ENCODE data around the gene SNRPB2. TPM values are rescaled to one million over a fixed set of nuclear protein-coding genes. Genes with fewer than 3 reads are reported as not detected.

SNRPB2 gene
- total and polyA plus RNA-seq, 12 donors: 20.5 to 94.9 (median 40.9) TPM

DNA sequence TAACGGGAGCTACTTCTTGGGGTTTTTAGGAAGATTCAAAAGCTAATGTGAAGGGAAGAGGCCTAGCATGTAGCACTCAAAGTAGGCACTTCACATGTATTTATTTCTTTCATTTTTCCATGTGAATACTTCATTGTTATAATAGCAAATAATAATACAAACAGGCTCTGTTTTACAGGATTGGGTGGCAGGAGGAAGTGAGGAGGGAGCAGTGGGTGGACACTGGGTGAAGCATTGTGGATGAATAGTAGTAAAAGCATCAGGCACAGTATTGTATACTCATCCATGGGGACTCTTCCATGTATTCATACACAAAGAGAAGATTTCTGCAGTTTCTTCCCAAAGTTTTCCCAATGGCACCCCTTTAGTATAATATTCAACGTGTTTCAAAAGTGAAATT lies 38.4 kb upstream of the SNRPB2 start:
- Histone ChIP-seq H3K36me3 (replicated peaks in 1 of 2) (no peaks in the 10 kb centered on the region), H3K27me3 (no peaks in the 10 kb centered on the region), H3K4me1 (replicated peaks in 1 of 2) (no peaks in the 10 kb centered on the region), H3K9me3 (replicated peaks in 1 of 3) (no peaks in the 10 kb centered on the region), H3K27ac (no peak overlapping the region), H3K4me3 (no peak overlapping the region)
- TF ChIP-seq, protein P1, sequence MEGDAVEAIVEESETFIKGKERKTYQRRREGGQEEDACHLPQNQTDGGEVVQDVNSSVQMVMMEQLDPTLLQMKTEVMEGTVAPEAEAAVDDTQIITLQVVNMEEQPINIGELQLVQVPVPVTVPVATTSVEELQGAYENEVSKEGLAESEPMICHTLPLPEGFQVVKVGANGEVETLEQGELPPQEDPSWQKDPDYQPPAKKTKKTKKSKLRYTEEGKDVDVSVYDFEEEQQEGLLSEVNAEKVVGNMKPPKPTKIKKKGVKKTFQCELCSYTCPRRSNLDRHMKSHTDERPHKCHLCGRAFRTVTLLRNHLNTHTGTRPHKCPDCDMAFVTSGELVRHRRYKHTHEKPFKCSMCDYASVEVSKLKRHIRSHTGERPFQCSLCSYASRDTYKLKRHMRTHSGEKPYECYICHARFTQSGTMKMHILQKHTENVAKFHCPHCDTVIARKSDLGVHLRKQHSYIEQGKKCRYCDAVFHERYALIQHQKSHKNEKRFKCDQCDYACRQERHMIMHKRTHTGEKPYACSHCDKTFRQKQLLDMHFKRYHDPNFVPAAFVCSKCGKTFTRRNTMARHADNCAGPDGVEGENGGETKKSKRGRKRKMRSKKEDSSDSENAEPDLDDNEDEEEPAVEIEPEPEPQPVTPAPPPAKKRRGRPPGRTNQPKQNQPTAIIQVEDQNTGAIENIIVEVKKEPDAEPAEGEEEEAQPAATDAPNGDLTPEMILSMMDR (IDR thresholded peaks at IDR 0.05): no peak
- no peak for TF ChIP-seq POLR2A (IDR thresholded peaks at IDR 0.05)
- intact Hi-C loops (cut with DNase I): no loop called here
- no peak for DNase-seq
- 60 to 71% (median 69%) methylated on average over 2 of the region's 2 CpGs for WGBS, 4 donors

DNA sequence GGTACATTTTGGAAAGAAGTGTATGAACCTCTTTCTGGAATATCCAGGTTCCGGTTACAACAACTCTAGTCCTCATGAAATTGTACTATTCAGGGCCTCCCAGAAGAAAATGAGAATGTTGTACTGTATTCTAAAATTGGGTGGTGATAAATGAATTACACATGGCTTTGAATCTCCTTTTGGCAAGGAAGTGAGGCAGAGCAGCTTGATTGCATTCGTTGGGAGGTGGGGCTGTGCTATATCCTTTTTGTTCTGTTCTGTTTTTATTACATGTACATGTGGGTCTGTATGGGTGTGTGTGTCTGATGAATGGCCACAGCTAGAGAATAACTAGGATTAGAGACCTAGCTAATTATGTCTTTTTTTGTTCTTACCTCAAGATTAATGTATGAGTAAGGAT lies 37.8 kb upstream of the SNRPB2 start:
- H3K4me1 ChIP-seq (replicated peaks in 1 of 2): no peaks in the 10 kb centered on the region
- H3K4me3 ChIP-seq: no peak overlapping the region
- H3K36me3 ChIP-seq (replicated peaks in 1 of 2): no peaks in the 10 kb centered on the region
- no peaks in the 10 kb centered on the region for H3K9me3 ChIP-seq (replicated peaks in 1 of 3)
- H3K27ac ChIP-seq: no peak overlapping the region
- WGBS, 4 donors: 52 to 65% (median 63%) methylated on average over 2 of the region's 2 CpGs
- intact Hi-C loops (cut with DNase I): no loop called here
- no peaks in the 10 kb centered on the region for H3K27me3 ChIP-seq
- TF ChIP-seq POLR2A (IDR thresholded peaks at IDR 0.05): no peak
- no peak for DNase-seq

DNA sequence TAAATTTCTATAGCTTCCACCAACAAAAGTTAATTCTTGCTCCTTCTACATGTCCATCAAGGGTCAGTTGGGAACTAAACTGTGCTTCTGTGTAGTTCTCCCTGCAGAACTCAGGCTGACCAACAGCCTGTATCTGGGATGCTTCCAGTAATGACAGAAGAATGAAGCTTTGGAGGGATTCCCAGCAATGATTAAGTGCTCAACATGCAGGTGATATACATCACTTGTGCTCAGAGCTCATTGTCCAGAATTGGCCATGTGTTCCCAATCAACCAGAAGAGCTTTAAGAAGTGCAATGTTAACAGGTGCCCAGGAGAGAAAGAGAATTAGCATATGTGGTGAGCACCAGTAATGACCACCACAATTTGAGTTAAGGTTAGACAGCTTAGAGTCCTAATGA lies 37.4 kb upstream of the SNRPB2 start:
- Histone ChIP-seq H3K27ac (no peak overlapping the region), H3K27me3 (no peaks in the 10 kb centered on the region), H3K4me3 (no peak overlapping the region), H3K9me3 (replicated peaks in 1 of 3) (no peaks in the 10 kb centered on the region), H3K4me1 (replicated peaks in 1 of 2) (no peaks in the 10 kb centered on the region), H3K36me3 (replicated peaks in 1 of 2) (no peaks in the 10 kb centered on the region)
- TF ChIP-seq, protein P1 (IDR thresholded peaks at IDR 0.05): no peak
- TF ChIP-seq POLR2A (IDR thresholded peaks at IDR 0.05): no peak
- intact Hi-C loops (cut with DNase I): no loop called here
- DNase-seq: no peak

DNA sequence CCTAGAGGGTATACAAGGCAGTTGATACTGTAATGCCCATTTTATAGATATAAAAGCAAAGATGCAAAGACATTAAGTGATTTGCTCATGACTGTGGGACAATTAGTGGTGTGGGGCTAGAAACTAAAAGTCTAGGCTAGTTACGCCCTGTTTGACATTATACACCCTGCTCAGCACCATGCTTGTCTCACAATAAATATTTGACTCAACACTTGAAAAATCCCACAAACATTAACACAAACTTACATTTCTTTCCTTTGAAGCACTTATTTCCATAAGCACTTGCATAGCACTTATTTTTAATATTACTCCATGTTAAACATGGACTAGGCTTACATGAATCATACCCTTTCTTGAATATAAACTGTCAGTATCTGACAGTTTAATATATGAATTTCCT lies 36.5 kb upstream of the SNRPB2 start:
- no peak overlapping the region for H3K27ac ChIP-seq
- no peak overlapping the region for H3K4me3 ChIP-seq
- H3K9me3 ChIP-seq (replicated peaks in 1 of 3): no peaks in the 10 kb centered on the region
- no peaks in the 10 kb centered on the region for H3K4me1 ChIP-seq (replicated peaks in 1 of 2)
- no peaks in the 10 kb centered on the region for H3K36me3 ChIP-seq (replicated peaks in 1 of 2)
- no peak for DNase-seq
- intact Hi-C loops (cut with DNase I): no loop called here
- TF ChIP-seq, protein P1 (IDR thresholded peaks at IDR 0.05): no peak
- TF ChIP-seq POLR2A (IDR thresholded peaks at IDR 0.05): no peak
- no peaks in the 10 kb centered on the region for H3K27me3 ChIP-seq
- 89 to 100% (median 95%) methylated on average over 1 of the region's 1 CpG for WGBS, 4 donors

DNA sequence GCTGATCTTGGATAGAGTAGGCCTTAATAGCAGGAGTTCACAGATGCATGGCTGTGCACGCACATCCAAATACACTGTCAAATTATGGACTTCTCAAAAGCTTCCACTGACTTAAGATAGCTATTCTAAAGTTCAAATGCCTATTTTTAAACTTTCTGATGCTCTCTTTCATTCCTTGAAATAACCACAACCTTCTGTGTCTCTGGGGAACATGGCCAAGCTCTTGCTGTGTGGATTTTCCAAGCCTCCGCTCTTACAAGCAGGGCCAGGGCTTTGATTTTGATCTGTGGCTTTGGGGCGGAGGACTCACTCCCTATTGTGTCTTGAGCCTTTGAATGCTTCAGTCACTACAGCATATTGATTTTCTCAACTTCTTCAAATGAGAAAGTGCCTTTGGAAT lies 35.7 kb upstream of the SNRPB2 start:
- Histone ChIP-seq H3K36me3 (replicated peaks in 1 of 2) (no peaks in the 10 kb centered on the region), H3K27me3 (no peaks in the 10 kb centered on the region), H3K9me3 (replicated peaks in 1 of 3) (no peaks in the 10 kb centered on the region), H3K4me1 (replicated peaks in 1 of 2) (no peaks in the 10 kb centered on the region), H3K27ac (no peak overlapping the region), H3K4me3 (no peak overlapping the region)
- 77 to 88% (median 85%) methylated on average over 3 of the region's 3 CpGs for WGBS, 4 donors
- intact Hi-C loops (cut with DNase I): no loop called here
- DNase-seq: no peak
- TF ChIP-seq, protein P1 (IDR thresholded peaks at IDR 0.05): no peak
- TF ChIP-seq POLR2A (IDR thresholded peaks at IDR 0.05): no peak
